Effector CD4-positive, alpha-beta T cell (primary cell): ENCODE results near the gene APLP2.
"Not testable (repeated sequence)": the region's sequence is repeated elsewhere in the genome, so short reads cannot be mapped to it uniquely, and the experiment has no call there.

ENCODE experiments used
- DNase-seq: peaks from one replicate; pipeline ENCODE4 v3.0.0-alpha.2; 2020
- total RNA-seq: gene quantifications from one replicate; lab custom pipeline; 2026; lab: John Stamatoyannopoulos, UW

Gene APLP2
- total RNA-seq = 88.2 reads per million, percentile 80 among the genes with 10 or more reads in this experiment

DNA sequence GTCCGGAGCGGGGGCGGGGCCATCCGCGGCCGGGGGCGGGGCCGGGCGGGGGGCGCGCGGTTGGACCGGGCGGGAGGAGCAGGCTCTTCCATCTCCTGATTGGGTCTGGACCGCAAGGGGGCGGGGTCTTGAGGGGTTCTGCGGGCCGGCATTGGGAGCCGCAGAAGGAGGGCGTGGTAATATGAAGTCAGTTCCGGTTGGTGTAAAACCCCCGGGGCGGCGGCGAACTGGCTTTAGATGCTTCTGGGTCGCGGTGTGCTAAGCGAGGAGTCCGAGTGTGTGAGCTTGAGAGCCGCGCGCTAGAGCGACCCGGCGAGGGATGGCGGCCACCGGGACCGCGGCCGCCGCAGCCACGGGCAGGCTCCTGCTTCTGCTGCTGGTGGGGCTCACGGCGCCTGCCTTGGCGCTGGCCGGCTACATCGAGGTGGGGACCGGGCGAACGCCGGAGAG lies at the start of gene APLP2:
Gene APLP2 (plus strand): TSS at position 236 of the 450 bp plus-strand sequence. CDS start 84 bp downstream, at position 320.
- DNase-seq = peak; percentile 98

DNA sequence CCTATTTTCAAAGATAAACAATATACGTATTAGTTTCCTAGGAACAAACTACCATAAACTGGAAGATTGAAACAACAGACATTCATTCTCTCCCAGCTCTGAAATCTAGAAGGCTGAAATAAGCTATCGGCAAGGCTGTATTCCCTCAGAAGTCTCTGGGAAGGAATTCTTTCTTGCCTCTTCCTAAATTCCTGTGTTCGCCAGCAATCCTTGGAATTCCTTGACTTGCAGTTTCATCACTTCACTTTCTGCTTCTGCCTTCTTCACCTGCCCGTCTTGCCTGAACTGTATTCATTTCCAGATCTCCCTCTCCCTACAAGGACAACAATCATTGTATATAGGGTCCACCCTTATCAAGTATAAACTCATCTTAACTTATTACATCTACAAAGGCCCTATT lies 49.4 kb upstream of the APLP2 start:
- DNase-seq = no peak

DNA sequence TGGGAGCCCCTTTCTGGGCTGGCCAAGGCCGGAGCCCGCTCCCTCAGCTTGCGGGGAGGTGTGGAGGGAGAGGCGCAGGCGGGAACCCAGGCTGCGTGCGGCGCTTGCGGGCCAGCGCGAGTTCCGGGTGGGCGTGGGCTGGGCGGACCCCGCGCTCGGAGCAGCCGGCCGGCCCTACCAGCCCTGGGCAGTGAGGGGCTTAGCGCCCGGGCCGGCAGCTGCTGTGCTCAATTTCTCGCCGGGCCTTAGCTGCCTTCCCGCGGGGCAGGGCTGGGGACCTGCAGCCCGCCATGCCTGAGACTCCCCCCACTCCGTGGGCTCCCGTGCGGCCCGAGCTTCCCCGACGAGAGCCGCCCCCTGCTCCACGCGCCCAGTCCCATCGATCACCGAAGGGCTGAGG lies 48.1 kb upstream of the APLP2 start:
- DNase-seq = not testable (repeated sequence)

DNA sequence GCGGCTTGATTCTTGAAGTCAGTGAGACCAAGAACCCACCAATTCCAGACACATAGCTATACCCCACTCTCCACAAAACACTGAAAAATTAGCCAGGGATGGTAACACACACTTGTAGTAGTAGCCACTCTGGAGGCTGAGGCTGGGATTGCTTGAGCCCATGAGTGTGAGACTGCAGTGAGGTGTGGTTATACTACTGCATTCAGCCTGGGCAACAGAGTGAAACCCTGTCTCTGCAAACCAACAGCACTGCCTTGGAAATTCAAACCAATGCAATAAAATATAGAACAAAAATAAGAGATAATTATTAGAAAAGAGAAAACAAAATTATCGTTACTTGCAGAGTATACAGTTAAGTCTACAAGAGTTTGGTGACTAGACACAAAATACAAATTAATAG lies 46.9 kb upstream of the APLP2 start:
- DNase-seq = no peak

DNA sequence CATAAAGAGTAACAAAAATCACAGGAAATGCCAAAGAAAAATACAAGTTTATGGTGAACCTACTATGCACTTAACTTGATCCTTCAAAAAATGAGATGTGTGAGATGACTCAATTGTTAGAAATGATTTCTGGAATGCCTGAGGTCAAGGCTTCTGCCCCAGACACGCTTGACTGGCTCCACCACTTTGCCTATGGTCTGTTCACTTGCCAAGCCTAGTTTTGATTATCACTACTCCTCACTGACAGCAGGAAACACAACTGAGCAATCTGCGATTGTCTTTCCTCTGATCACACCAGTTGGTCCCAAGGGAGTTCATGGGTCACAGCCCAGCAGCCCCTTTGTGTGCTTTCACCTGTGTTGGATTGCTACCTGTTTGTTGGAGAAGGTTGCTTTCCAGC lies 46.5 kb upstream of the APLP2 start:
- DNase-seq = no peak

DNA sequence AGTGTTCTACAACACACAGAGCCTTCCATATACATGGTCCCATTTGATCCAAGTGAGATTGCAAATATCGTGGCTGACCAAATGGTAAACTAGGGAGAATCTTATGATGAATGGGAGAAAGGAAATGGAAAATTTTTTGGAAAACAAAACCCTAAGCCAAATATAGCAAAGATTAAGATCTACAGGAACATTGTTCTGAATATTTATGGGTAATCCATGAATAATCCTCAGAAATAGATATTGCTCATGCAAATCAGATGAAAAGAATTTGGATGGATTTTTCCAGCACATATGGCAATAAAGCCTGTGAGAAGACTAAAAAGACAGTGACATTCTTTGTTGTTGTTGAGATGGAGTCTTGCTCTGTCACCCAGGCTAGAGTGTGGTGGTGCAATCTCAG lies 45.3 kb upstream of the APLP2 start:
- no peak for DNase-seq

DNA sequence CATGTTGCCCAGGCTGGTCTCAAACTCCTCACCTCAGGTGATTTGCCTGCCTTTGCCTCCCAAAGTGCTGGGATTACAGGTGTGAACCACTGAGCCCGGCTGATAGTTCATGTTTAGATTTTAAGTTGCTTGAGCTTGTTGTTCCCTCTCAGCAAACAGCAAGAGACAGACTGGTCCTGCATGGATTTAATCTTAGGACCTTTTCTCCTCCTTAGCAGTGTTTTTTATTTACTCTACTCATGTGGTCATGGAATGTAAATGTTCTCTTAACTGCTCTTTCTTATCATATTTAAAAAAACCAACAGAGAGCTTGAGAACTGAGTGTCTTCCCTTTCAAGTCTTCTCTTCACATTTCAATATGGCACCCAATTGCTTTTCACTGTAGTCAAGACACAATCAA lies 44.3 kb upstream of the APLP2 start:
- no peak for DNase-seq

DNA sequence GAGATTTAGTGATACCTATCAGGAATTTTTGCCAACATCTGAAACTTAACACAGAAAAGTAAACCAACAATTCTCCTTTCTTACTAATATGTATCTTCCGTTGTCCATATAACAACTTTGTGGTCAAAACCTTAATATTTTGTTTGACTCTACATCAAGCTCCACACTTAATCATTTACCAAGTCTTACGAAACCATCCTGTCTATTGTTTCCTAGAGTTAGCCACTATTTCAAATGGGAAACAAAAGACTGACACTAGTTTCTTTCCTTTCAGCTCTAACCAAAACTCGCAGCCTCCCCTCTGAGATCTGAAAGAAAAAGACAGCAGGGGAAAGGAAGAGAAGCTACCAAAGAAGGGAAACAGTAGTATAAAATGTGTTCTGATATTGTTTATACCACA lies 40.6 kb upstream of the APLP2 start:
- DNase-seq = no peak

DNA sequence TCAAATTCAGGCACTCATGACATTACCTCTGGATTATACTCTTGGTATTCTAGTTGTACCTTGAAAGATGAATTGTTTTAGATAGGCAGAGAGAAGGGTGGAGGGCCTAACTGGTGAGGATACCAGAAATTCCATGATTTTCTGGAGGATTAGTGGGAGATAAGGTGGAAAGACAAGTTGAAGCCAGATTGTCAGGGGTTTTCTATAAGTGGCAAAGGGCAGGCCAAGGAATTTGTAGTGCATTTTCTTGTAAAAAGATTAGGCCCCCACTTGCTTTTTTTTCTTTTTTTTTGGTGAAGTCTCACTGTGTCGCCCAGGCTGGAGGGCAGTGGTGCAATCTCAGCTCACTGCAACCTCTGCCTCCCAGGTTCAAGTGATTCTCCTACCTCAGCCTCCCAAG lies 38.6 kb upstream of the APLP2 start:
- DNase-seq = no peak

DNA sequence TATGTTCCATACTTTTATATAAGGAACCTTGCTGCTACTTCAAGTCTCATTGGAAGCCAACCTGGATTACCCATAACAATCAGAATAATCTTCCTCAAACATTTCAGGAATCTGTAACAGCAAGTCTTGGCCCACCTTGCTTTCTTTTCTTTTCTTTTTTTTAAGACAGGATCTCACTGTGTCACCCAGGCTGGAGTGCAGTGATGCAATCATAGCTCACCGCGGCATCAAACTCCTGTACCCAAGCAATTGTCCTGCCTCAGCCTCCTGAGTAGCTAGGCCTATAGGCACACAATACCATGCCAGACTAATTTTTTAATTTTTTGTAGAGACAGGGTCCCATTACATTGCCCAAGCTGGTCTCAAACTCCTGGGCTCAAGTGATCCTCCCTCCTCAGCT lies 37.7 kb upstream of the APLP2 start:
- DNase-seq = no peak

DNA sequence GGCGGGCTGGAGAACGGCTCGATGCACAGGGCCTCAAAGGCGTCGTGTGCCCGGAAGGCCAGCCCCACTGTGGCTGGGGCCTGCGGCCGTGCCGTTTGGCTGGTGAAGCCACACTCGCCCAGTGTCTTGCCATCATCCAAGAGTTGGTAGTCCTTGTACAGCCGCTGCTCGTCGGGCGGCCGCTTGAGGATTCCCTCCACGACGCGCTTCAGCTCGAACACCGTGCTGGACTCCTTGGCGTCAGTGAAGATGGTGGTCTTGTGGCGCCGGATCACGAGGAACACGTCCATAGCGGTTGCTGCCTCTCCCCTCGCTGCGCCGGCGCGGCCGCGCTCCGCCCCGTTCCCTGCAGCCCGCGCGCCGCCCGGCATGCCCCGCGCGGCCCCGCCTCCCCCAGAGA lies 36.8 kb upstream of the APLP2 start:
- DNase-seq = no peak

DNA sequence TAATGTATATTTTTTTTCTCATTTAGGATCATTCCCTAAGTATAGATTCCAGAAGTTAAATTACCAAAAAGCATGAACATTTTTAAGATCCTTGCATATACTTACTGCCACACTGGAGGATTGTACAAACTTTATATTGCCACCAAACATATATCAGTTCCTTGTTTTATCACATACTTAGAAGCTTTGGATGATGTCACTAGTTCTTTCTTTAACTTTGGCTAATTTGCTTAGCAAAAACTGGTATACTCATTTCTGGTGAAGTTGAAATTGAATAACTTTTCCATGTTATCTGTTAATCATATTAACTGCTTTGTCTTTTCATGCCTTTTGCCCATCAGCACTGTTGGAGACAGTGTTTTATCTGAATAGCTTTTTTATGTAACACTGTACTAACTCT lies 35.5 kb upstream of the APLP2 start:
- no peak for DNase-seq

DNA sequence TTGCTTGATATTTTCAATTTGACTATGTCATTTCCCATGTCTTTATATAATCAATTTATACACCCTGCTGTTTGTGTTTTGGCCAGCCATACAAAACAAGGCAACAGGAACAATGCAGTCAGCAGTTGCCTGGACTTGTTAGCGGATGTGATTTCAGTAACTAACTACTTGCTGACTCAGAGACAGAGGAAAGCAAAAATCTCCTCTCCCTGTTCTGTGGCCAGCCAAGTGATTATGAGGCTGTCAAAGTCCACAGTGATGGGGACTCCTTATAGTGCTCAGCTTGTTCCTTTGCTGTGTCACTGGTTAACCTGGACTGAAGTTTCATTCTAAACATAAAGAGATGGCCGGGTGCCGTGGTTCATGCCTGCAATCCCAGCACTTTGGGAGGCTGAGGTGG lies 32.6 kb upstream of the APLP2 start:
- no peak for DNase-seq

DNA sequence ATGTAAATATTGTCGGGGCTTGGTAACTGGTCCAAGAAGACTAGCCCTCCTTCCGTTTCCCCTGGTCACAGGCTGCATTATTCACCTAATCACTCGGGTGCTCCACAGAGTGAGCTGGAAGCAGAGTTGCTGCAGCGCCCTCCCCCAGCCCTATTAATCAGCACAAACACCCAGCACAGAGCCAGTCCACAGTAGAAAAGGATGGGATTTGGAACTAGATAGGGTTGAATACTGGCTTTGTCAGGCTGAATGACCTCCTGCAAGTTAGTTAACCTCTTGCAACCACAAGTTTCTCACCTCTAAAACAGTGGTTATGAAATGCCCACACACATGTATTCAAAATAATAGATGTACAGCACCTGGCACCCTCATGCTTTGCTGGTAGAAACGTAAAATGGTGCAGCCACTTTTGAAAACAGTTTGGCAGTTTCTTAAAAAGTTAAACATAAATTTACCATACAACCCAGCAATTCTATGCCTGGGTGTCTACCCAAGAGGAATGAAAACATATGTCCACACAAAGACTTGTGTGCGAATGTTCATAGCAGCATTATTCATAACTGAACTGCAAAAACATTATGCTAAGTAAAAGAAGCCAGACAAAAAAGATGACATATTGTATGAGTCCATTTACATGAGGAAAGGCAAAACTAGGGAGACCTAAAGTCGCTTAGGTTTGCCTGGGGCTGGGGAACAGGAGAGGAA lies 31.7 kb upstream of the APLP2 start:
- no peak for DNase-seq

DNA sequence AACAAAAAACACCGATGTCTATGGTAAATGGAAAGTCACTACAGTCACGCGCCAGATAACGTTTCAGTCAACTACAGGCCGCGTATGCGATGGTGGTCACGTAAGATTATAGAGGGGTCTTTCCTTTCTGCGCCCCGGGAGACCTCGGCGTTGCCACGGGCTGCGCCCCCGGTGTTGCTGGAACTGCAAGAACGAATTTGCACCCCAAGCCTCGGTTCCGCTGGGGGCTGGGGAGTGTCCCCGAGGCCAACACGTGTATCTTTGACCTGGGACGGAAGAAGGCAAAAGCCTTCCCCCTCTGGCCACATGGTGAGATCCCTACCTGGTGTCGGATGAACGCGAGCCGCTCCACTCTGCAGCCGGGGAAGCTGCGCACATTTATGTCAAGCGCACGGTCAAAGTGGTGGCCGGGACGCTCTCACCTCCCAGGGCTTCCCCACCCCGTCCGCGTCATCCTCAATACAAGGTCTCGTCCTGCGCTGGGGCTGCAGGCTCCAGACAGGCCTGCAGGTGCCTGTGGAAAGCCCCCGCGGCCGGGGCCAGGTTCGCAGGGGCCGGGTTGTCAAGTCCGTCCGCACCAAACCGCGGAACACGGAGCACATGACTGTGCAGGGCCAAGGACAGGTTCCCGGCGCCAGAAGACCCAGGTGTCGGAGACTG lies 29.3 kb upstream of the APLP2 start:
- DNase-seq = no peak

DNA sequence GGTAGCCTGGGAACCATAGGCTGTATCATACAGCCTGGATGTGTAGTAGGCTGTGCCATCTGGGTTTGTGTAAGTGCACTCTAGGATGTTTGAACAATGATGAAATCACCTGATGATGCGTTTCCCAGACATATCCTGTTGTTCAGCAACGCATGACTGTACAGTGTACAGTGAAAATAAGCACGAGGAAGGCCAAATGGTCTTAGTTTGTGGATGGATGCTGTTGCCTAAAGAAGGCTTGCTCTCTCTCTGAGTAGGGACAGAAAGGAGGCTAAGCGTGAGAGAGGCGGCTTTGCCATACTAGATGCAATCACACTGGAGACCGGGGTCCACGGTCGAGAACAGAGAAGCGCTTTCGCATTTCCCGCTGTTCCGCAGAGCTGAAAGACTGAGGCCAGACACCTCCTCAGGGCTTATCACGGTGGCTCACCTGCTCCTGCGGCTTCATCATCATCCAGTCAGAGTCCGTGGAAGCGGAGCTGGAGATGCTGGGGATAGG lies 27.6 kb upstream of the APLP2 start:
- no peak for DNase-seq

DNA sequence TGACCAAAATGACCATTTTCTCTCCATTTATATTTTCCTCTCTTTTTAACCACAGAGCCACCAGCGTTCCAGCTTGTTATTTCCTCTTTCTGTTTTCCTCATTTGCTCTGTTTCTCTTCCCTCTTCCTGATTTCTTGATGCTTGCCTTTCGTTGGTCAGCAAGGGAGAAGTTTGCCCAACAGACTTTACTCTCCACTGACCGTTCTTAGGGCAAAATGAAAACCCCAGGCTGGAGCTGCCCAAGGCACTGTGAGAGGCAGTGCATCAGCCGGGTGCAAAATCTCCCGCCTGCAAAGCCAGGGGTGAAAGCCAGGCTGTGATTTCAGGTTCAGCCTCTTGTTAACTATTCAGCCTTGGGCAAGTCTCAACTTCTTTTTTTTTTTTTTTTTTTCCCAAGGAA lies 26.1 kb upstream of the APLP2 start:
- DNase-seq = no peak

DNA sequence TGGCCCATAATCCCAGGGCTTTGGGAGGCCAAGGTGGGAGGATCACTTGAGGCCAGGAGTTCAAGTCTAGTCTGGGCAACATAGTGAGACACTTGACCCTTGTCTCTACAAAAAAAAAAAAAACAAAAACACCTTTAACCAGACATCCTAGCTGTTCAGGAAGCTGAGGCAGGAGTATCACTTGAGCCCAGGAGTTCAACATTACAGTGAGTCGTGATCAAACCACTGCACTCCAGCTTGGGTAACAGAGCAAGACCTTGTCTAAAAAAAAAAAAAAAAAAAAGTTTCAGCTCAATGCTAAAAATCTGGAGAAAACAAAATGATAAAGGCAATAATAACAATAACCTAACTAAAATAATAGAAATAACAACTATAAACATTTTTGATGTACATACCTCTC lies 22.6 kb upstream of the APLP2 start:
- no peak for DNase-seq

DNA sequence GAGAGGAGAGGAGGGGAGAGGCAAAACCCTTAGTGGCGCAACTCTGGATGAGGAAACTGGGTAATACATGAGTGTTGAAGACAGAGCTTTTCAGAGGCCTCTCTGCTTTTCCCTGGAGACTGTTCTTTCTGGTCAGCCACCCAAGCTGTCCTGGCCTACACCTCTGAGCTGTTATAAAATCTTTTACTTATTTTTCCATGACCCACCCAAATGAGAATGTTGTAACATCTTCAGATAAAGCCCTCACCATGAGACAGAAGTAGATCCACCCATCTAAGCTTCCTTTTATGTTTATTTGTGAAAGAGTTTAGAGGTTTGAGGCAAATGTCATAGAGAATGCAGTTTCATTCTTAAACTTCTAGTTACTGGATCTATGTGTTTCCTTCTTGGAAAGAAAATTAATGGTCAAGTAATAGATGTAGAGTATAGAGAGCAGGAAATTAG lies 20.3 kb upstream of the APLP2 start:
- DNase-seq = no peak

DNA sequence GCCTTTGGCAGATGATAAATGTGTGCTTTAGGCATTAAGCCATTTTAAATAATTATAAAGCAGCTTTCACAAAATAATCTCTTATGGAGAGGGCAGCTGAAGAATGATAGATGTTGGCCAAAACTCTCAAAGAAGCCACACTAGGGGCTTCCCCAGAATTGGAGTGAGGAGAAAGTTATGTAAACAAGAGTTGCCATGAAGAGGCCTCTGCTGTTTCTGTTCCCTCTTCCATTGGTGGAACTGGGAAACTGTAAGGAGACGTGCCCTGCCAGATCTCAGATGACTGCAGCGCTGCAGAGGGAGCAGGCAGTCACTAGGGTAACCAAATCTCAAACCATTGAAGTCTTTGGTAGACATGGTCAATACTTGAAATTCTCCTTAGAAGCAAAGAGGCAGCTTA lies 19.4 kb upstream of the APLP2 start:
- DNase-seq = no peak

DNA sequence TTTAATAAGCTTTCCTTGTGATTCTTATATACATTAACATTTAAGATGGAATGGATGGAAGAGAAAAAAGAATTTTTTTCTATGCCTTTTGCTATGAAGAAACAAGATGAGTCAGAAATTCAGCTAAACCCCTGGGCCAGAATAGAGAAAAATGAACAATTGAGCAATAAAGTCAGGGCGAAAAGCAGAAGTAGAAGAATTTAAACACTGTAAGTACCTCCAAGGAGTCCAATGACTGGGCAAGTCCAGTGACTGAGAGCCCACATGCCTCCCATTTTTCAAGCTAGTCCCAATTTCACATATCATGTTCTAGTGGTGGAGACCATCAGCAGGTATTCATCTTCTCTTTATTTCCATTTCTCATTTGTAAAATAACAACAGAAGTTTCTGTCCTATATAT lies 18.6 kb upstream of the APLP2 start:
- no peak for DNase-seq

DNA sequence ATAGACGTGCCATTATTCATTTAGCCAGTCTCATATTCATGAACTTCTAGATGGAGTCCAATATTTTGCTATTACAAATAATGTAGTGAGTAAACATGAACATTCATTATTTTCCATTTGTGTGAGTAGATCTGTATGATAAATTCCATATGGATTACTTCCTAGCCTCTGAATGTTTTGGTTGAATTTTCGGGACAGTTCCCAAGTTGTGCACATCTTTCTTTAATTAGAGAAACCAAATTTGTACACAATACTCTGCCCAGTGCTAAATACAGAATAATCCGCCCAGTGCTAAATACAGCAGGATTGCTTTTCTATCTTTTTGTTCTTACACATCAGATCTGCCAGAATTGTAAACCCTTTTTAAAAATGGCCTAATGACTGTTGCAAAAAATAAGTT lies 17.1 kb upstream of the APLP2 start:
- DNase-seq = no peak

DNA sequence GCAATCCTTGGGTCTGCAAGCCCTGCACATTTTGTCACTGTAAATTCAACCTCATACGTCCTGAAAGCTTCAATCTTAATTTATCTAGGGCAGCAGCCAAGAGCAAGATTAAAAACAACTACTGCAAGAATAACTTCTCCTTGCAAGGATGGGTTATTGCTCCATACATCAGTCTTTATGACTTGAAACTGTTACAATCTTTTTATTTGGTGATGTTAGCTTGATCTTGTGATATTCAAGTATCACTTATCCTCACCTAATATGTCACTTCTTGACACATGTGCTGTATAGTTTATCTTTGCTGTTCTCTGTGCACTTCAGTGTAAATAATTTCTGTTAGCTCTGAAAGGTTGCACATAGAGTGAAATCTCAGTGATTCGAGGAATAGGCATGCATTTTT lies 14.7 kb upstream of the APLP2 start:
- no peak for DNase-seq

DNA sequence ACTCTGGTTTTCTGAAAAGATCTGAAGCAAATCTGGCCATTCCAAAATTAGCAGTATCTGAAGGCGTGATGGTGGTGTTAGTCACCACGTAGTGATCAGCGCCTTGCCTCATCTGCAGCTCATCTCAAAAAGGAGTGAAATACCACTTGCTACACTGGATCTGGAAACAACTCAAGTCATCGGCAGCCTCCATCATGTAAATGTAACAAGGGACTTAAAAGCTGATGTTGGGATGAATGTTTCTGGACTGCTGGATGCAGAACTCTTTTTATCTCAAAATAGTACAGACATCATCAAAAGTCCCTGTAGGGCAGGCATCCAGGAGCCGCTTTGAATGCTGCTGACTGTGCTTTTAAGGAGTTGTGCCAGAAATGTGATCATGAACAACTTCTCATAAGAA lies 14.1 kb upstream of the APLP2 start:
- DNase-seq = no peak
